ENCODE measurements around the gene KXD1.

The KXD1 gene

GRCh38 chr19:18603958-18604819, 46.5 kb downstream of the KXD1 start:
- DNase-seq, result no peak

- no peak for DNase-seq
Observed at GRCh38 chr19:18604820-18605159, 47.1 kb downstream of the KXD1 start.

GRCh38 chr19:18605196-18605545, 47.5 kb downstream of the KXD1 start:
- DNase-seq, result no peak

DNA sequence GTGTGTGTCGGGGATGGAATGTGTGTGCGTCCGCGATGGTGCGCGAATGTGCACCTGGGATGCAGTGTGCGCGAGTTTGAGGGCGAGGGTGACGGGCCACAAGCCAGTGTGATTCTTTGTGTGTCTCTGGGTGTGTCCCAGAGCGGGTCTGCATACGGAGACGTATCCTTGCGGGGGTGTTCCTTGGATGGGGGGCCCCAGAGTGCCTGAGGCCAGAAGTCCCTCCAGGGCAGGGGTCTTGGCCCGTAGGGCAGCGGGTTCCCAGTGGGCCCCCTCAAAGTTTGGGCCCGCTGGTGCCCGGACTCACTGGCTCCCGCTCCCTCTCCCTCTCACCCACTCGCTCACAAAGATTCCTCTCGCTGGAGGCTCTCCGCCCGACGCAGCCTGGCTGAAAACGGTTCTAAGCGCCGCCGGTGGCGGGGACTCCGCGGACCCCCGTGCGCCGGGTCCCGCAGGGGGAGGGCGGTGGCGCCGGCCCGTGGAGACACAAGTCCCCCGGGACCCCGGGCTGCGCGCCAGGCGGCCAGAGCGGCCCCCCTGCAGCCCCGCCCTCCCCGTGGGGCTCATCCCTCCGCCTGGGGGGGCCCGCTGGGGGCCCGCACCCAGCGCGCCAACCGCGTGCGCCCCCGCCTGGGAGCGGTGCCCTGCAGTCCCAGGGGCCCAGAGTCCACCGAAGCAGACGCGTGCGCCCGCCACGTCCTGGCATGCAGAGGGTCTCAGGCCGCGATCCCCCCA, 48.0 kb downstream of the KXD1 start:
- no peak for DNase-seq

DNA sequence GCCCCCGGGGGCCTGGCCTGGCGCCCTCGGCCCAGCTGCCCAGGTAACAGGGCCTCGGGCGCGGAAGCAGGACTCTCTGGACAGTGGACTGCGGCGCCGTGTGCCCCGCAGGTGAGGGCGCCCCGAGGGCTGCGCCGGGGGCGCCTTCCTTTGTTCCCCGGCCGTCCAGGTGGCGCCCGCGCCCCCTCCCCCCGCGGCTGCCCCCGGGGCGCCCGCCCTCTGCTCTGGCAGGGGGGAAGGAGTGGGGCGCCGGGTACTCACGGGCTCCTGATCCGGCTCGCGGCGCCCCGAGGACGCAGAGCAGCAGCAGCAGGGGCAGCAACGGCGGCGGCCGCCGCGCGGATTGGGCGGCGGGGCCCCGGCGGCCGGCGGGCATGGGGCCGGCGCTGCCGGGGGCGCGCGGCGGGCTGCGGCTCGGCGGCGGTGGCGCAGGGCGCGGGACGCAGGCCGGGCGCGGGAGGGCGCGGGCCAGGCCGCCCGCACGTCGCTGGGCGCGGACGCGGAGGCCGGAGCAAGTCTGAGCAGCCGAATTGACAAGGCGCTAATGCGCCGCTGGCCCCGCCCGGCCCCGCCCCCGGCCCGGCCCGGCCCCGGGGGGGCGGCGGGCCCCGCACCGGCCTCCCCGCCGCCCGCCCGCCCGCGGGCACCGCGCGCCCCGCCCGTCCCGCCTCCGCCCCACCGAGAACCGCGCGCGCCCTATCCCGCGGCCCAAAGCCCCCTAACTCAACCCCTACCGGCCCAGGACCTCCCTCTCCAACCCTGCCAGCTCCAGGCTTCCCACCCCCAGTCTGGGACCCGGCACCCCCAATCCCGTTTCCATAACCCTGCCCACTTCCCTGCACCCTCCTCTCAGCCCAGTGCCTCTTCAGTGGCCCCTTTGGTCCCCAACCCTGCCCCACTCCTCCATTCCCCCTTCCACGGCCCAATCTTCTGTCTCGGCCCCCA, 48.9 kb downstream of the KXD1 start, which contains the start of gene CRLF1:
CRLF1 (minus strand) TSS at position 519 of the 945 bp plus-strand sequence; CDS start at position 376, 143 bp downstream.
- no peak for DNase-seq

GRCh38 chr19:18607226-18608101, 49.8 kb downstream of the KXD1 start:
- DNase-seq, result peak; percentile 18

GRCh38 chr19:18608102-18608804, 50.6 kb downstream of the KXD1 start:
- DNase-seq, result no peak

DNA sequence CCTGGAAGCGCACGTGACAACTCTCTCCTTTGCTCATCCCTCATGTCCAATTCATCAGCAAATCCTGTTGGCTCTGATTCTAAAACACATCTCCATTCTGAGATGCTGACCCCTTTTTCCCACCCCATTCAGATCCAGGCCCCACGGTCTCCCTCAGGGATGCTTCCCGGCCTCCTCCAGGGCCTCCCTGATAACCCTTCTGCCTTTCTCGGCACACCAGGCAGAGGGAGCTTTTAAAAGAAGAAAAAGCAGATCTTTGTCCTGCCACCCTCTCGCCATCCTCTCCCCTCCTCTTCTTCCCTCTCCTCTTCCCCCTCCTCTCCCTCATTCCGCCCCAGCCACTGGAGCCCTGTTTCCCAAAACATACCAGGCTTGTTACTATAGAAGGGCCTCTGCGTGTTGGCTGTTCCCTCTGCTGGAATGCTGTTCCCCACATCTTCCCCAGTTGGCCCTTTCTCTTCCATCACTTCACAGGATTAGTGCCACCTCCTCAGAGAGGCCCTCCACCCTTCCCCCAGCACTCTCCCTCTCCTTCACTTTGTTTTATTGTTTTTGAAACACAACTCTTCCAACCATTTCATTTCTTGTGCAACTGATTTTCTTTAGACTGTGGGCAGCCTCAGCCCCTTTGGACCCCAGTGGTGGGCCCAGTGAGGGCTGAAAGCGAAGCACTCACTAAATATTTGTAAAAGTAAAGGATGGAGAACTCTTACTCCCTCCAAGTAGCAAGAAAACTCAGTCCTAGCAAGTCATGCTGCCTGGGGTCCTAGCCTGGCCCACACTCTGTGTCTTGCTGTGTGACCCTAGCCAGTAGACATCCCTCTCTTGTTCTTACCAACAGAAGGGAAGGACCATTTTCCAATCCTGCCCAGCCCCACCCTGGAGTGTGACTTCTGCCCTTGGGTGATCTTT, 51.4 kb downstream of the KXD1 start:
- no peak for DNase-seq

GRCh38 chr19:18609717-18610051, 52.0 kb downstream of the KXD1 start:
- DNase-seq, result no peak

DNA sequence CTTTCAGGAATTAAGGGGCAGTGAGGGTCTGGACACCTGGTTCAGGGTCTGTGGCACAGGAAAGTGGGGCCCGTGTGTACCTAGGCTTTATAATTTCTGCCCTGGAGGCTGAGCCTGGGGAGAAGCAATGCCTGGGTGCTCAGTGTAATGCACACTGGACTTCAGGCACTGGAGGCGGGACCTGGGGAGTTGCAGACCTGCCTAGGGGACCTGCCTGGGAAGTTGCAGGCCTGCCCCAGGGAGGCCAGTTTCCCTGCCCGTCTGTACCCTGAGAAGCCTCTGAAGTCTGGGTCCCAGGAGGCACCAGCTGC, 52.5 kb downstream of the KXD1 start:
- DNase-seq, result no peak

DNA sequence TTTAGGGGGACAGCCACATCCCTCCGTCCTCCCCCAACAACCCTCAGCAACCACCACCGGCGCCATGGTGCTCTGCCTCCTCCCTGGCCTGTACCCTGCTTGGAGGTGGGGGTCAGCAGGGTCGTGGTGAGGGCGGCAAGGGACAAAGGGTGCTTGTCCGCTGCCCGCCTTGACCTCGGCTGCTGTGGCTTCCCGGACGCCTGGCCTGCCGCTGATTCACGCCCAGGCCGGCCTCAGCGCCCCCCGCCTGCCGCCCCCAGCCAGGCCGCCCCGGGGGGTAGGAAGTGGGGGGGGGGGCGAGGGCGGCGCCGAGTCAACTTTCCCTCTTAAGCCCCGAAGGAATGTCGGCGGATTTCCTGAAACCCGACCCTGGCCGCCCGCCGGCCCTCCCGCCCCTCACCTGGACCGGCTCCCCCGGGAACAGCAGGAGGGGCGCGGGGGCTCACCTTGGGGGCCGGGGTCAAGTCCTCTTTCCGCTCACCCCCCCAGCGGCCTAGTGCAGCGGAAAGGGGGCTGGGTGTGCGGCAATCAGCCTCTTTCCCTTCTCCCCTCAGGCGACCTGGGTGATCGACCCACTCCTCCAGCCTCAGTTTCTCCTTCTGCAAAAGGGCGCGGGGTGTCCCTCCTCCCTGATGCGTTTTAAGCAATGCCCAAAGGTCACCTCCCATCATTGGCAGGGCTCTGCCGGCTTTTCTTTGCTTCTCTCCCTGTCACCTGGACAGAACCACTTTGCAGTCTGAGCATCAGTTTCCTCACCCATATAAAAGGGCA, 53.1 kb downstream of the KXD1 start:
- no peak for DNase-seq

DNA sequence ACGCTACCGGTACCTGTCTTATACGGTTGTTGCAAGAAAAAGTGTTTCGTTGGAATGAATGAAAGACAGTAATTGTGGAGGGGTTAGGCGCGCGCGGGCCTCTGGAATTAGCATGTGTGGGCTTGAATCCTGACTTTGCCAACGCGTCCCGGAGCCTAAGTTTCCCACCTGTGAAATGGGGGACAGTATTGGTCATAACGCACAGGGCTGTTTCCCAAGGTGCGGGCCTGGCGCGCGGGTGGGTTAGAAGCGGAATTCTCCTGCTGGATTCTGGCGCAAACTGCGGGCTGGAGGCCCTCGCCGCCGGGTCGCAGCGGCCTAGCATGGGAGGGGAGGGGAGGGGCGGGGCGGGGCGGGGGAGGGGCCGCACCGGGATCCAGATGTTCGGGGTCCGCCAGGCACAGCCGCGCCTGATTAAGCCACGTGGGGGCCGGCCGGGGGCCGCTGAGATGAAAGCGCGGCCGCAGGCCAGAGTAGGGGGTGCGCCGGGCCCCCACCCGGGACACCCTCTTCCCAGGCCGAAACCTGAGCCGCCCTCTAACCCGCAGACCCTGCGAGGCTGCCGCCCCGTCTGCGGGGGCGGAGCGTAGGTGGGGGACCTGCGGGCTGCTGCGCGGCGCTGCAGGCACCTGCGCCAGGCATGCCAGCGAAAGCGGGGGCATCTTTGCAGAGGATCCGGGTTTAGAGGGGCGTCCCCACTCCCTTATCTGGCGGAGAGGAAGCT, 53.8 kb downstream of the KXD1 start:
- peak; percentile 32 for DNase-seq

GRCh38 chr19:18612051-18612771, 54.5 kb downstream of the KXD1 start:
- peak; percentile 41 for DNase-seq

- peak; percentile 41 for DNase-seq
Observed at GRCh38 chr19:18612772-18613588, 55.3 kb downstream of the KXD1 start, which contains the start of gene TMEM59L. TSS of gene TMEM59L (plus strand) at chr19:18612870. CDS start at chr19:18612959, 89 bp downstream.

- no peak for DNase-seq
Observed at GRCh38 chr19:18613589-18614234, 56.0 kb downstream of the KXD1 start.

GRCh38 chr19:18616023-18616422, 58.4 kb downstream of the KXD1 start:
- DNase-seq, result no peak

DNA sequence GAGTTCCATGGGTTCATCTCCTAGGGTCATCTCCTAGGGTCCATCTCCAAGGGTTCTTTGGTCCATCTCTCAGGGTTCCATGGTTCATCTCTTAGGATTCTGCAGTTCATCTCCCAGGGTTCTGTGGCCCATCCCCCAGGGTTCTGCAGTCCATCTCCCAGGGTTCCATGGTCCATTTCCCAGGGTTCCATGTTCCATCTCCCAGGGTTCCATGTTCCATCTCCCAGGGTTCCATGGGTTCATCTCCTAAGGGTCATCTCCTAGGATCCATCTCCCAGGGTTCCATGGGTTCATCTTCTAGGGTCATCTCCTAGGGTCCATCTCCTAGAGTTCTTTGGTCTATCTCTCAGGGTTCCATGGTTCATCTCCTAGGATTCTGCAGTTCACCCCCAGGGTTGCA, 59.9 kb downstream of the KXD1 start:
- no peak for DNase-seq

All from NCI-H2171 treated with DMSO at 0.1 percent for 48 hours (cell line).